Tibial nerve (tissue), 3 donors: ENCODE results near the gene TMEM92.

Source experiments
- POLR2A ChIP-seq, 2 donors: fragments of 450-650 bp; IDR thresholded peaks; one replicate each; pipeline ENCODE4 v1.6.1; 2017; ENCODE audit warnings: antibody characterized with exemption in 2 of 2, mild to moderate bottlenecking in 2 of 2, moderate library complexity in 2 of 2
- TF ChIP-seq, protein P1 (sequence below), 5 experiments: fragments of 200-600 bp in 3 of 5; fragments of 450-650 bp in 2 of 5; sonication (generic) in 3 of 5; IDR thresholded peaks; one replicate each; pipeline ENCODE4 v1.5.1; 2016 to 2019; ENCODE audit warnings: antibody characterized with exemption in 5 of 5, mild to moderate bottlenecking in 3 of 5, moderate library complexity in 2 of 5

DNA sequence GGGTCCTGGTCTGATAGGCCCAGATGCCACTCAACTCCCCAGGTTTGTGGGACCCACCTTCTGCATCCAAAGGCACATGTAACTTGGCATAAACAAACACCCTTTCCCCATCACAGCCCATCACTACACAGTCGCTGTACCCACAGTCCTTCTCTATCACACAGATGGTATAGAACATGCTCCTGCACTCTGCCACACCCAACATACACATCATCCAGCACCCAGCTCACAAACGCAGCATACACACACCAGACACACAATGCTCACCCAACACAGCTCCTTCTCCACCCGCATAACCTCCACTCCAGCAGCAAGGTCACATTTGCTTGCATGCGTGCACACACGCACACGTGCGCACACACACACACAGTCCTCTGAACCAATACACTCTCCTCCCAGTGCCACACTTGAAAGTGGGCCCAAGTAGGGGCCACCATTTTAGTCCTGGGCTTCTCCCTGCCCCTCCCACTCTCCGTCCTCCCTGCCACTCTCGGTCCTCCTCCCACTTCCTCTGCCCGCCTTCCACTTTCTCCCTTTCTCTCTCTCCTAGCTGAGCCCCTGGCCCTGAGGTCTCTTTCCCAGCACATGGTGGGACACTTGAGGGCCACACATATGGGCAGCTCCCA, 8.5 kb upstream of the TMEM92 start:
- TF ChIP-seq, protein P1, sequence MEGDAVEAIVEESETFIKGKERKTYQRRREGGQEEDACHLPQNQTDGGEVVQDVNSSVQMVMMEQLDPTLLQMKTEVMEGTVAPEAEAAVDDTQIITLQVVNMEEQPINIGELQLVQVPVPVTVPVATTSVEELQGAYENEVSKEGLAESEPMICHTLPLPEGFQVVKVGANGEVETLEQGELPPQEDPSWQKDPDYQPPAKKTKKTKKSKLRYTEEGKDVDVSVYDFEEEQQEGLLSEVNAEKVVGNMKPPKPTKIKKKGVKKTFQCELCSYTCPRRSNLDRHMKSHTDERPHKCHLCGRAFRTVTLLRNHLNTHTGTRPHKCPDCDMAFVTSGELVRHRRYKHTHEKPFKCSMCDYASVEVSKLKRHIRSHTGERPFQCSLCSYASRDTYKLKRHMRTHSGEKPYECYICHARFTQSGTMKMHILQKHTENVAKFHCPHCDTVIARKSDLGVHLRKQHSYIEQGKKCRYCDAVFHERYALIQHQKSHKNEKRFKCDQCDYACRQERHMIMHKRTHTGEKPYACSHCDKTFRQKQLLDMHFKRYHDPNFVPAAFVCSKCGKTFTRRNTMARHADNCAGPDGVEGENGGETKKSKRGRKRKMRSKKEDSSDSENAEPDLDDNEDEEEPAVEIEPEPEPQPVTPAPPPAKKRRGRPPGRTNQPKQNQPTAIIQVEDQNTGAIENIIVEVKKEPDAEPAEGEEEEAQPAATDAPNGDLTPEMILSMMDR (IDR thresholded peaks at IDR 0.05), result no peak
- no peak for TF ChIP-seq POLR2A (IDR thresholded peaks at IDR 0.05)
